GM18499 (cell line): ENCODE measurements around the gene AGBL4.

Source experiments
- ATAC-seq: cut with Tn5 transposase; IDR thresholded peaks from one replicate; pipeline ENCODE4 v1.9.1; 2021; ENCODE audit warnings: moderate number of reproducible peaks; ENCODE audit not compliant: insufficient read depth, unreplicated experiment

The AGBL4 gene

GRCh38 chr1:48869116-48869893, 1154.4 kb downstream of the AGBL4 start:
- ATAC-seq, result no peak

GRCh38 chr1:48864913-48865312, 1158.8 kb downstream of the AGBL4 start:
- ATAC-seq, result no peak

GRCh38 chr1:48859456-48859855, 1164.3 kb downstream of the AGBL4 start:
- ATAC-seq, result no peak

GRCh38 chr1:48858200-48858920, 1165.4 kb downstream of the AGBL4 start:
- no peak for ATAC-seq

- no peak for ATAC-seq
Measured at GRCh38 chr1:48853006-48853405, 1170.7 kb downstream of the AGBL4 start.

GRCh38 chr1:48851638-48852037, 1172.1 kb downstream of the AGBL4 start:
- ATAC-seq, result no peak

- no peak for ATAC-seq
Measured at GRCh38 chr1:48848035-48848434, 1175.7 kb downstream of the AGBL4 start.

- no peak for ATAC-seq
Measured at GRCh38 chr1:48846441-48846840, 1177.3 kb downstream of the AGBL4 start.

GRCh38 chr1:48844187-48844586, 1179.6 kb downstream of the AGBL4 start:
- ATAC-seq, result no peak

- ATAC-seq, result no peak
Measured at GRCh38 chr1:48841966-48842365, 1181.8 kb downstream of the AGBL4 start.

GRCh38 chr1:48841461-48841860, 1182.3 kb downstream of the AGBL4 start:
- ATAC-seq, result no peak

GRCh38 chr1:48831120-48831978, 1192.4 kb downstream of the AGBL4 start:
- ATAC-seq, result no peak

GRCh38 chr1:48830715-48831114, 1193.0 kb downstream of the AGBL4 start:
- no peak for ATAC-seq

GRCh38 chr1:48829446-48829845, 1194.3 kb downstream of the AGBL4 start:
- ATAC-seq, result no peak

- no peak for ATAC-seq
Measured at GRCh38 chr1:48823168-48823567, 1200.6 kb downstream of the AGBL4 start.

- no peak for ATAC-seq
Measured at GRCh38 chr1:48820491-48820890, 1203.3 kb downstream of the AGBL4 start.

GRCh38 chr1:48817505-48818114, 1206.1 kb downstream of the AGBL4 start:
- no peak for ATAC-seq

GRCh38 chr1:48810740-48811139, 1213.0 kb downstream of the AGBL4 start:
- ATAC-seq, result no peak

GRCh38 chr1:48808496-48808895, 1215.3 kb downstream of the AGBL4 start:
- no peak for ATAC-seq

GRCh38 chr1:48807554-48808260, 1216.0 kb downstream of the AGBL4 start:
- ATAC-seq, result no peak
